Activated CD8-positive, alpha-beta memory T cell treated with anti-CD3 and anti-CD28 coated beads, Interleukin-2, amount 50 U/mL, for 1 hour (primary cell): ENCODE measurements around the gene LRRC23.
"Not testable (repeated sequence)": the region's sequence is repeated elsewhere in the genome, so short reads cannot be mapped to it uniquely, and the experiment has no call there.

Experiments used
- DNase-seq: peaks from one replicate; pipeline ENCODE4 v3.0.0-alpha.2; 2020; ENCODE audit errors: extremely low read depth

The LRRC23 gene

GRCh38 chr12:6872073-6873048 is 32.3 kb upstream of the LRRC23 start:
- DNase-seq, result peak; percentile 43

DNA sequence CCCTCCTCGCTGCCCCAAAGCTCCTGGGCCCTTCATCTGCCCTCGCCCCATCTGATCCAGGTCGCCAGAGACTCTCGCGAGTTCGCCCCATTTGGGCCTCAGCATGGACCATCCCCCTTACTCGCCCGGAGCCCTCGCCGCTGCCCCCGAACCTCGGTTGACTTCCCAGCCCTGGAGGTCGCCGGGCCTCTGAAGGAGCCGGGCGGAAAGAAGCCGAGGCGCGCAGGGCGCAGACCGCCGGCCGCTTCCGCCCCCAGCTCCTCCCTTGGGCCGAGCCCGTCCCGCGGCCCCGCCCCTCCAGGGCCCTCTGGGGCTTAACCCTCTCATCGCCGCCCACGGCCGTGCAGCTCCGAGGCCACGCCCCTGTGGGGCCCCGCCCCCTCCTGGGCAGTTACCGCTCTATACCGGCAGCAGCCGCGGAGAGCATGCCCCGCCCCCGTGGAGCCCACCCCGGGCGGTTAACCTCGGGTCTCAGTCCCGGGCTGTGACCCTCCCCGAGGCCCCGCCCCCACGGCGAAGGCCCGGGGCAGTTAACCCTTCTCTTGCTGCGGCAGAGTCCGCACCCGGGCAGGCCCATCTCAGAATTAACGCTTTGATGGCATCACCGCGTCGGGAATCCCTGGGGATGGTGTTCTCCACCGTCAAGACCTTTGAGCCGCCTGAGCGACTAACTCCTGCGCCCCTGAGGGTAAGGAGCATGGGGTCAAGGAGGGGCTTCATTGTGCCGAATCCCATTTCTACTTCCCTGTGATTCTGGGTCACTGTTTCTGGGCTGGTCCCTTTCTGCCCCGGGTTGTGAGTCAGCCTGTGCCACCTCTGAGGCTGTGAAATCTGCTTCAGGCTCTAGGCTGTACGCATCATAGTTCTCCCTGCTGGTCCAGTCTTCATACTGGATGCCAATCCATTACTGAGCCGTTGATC is 31.3 kb upstream of the LRRC23 start, which contains the start of gene SPSB2:
Gene SPSB2 (minus strand): TSS at position 210 of the 921 bp plus-strand sequence. CDS start 402 bp downstream, outside the sequence.
- DNase-seq, result peak; percentile 80

DNA sequence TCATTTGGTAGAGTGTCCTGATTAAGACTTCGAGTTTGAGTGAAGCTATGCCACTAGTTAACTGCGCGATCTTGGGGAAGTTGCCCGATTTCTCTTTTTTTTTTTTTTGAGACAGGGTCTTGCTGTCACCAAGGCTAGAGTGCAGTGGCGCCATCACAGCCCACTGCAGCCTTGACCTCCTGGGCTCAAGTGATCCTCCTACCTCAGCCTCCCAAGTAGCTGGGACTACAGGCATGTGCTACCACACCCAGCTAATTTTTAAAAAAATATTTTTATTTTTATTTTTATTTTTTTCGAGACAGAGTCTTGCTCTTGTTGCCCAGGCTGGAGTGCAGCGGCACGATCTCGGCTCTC is 30.6 kb upstream of the LRRC23 start:
- not testable (repeated sequence) for DNase-seq

DNA sequence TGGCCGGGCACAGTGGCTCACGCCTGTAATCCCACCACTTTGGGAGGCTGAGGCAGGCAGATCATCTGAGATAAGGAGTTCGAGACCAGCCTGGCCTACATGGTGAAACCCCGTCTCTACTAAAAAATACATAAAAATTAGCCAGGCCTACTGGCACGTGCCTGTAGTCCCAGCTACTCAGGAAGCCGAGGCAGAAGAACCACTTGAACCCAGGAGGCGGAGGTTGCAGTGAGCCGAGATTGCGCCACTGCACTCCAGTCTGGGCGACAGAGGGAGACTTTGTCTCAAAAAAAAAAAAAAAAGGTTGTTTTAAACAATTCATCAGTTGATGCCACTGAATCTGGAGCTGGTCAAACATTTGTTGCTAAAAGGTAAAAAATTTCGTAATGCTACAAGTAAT is 24.8 kb upstream of the LRRC23 start:
- not testable (repeated sequence) for DNase-seq

- DNase-seq, result no peak
Observed at GRCh38 chr12:6883252-6883651, 21.4 kb upstream of the LRRC23 start.

DNA sequence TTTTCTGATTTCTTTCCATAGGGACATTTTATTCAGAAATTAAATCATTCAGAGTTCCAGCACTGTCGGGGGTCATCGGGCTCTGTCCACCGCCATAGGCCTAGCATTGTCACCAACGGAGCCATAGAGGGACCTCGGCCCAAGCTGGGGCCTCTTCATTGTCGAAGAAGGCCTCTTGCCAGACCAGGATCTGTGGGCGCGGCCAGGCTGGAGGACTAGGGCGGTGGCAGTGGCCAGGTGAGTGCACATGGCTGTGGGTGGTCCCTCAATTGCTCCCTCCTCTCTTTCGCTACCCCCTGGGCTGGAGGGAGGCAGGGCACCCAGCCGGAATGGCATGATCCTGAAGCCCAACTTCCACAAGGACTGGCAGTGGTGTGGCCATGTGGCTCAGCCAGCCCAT is 20.9 kb upstream of the LRRC23 start:
- no peak for DNase-seq

GRCh38 chr12:6884539-6884938 is 20.1 kb upstream of the LRRC23 start:
- no peak for DNase-seq

- DNase-seq, result not testable (repeated sequence)
Observed at GRCh38 chr12:6886206-6886999, 18.2 kb upstream of the LRRC23 start.

DNA sequence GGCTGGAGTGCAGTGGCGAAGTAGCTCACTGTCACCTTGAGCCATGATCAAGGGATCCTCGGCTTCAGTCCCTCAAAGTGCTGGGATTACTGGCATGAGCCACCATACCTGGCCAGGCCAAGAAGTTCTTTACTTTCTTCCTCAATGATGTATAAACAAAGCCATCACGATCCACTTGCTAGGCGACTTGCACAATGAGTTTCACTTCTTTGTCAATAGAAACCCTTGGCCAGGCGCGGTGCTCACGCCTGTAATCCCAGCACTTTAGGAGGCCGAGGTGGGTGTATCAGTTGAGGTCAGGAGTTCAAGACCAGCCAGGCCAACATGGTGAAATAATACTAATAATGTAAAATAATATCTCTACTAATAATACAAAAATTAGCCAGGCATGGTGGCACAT is 17.2 kb upstream of the LRRC23 start:
- no peak for DNase-seq

DNA sequence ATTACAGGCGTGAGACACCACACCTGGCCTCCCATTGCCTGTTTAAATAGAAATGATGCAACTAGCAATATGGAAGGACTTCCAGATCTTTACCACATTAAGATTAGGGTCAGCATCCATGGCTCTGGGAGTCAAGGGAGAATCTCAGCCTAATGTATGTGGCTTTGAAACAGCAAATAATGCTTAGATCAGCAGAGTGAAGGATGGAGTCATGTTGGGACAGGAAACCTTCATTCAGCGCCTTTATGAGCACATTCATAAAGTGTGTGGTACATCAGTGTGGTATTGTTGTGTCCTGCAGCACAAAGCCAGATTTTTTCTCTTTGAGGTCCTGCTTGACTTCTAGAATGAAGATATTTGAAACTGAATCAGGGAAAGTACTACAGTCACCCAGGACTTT is 16.3 kb upstream of the LRRC23 start:
- DNase-seq, result no peak

GRCh38 chr12:6888794-6889193 is 15.8 kb upstream of the LRRC23 start:
- not testable (repeated sequence) for DNase-seq

GRCh38 chr12:6889775-6890573 is 14.6 kb upstream of the LRRC23 start:
- not testable (repeated sequence) for DNase-seq

DNA sequence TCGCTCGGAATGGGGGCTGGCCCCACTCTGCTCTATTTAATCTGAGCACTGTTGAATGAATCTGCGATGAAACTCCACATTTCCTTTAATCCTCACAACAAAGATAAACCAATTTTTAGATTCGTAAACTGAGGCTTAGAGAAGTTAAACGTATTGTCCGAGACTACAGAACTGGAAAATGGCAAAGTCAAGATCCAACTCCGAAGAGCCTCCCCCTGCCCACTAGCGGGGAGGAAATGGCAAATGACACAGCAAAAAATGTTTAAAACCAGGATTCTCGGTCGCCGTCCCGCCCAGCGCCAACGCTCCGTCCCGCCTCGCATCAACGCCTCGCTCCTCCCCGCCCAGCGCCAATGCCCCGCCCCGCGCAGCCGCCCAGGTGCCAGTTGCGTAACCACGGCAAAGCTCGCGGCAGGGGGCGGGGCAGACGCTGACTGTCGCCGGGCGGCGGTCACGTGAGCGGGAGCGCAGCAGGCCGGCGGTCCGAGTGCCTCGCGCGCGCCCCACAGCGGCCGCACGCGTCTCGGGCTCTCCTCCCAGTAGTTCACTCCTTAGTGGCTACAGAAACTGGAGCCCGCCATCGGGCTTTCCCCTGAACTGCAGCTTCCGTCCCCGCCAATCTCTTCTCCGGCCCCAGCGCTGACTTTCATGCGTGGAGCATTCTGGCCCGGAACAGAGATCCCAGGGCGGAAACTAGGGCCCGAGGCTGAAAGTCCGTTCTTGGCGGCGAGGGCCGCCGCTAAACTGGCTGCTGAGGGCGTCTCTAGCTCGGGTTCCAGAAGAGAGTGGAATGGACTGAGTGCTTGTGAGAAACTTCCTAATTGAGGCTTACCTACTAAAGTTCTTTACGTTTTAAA is 13.6 kb upstream of the LRRC23 start:
- peak; percentile 93 for DNase-seq

GRCh38 chr12:6891646-6892001 is 13.0 kb upstream of the LRRC23 start:
- no peak for DNase-seq

DNA sequence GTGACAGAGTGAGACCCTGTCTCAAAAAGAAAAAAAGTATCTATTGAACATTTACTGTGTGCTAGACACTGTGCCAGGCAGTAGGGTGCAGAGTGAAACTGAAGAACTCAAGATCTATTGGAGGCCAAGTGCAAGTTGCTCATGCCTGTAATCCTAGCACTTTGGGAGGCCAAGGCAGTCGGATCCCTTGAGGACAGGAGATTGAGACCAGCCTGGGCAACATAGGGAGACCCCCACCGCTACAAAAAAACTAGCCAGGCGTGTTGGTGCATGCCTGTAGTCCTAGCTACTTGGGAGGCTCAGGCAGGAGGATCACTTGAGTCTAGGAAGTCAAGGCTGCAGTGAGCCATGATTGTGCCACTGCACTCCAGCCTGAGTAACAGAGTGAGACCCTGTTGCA is 11.9 kb upstream of the LRRC23 start:
- DNase-seq, result not testable (repeated sequence)

GRCh38 chr12:6894321-6894720 is 10.3 kb upstream of the LRRC23 start:
- no peak for DNase-seq

DNA sequence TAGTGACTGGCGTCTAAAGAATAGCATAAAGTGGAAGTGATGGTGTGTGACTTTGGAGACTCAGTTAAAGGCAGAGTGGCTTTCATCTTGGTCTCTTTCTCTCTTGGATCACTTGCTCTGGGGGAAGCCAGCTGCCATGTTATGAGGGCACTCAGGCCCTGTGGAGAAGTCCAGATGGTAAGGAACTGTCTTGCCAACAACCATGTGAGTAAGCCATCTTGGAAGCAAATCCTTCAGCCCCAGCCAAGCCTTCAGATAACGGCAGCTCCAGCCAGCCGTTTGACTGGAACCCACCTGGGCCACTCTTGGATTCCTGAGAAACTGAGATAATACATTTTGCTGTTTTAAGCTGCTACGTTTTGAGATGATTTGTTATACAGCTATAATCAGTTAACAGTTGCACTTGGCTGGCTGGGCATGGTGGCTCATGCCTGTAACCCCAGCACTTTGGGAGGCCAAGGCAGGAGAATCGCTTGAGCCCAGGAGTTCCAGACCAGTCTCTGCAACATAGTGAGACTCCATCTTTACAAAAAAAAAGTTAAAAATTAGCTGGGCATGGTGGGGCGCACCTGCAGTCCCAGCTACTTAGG is 7.7 kb upstream of the LRRC23 start:
- DNase-seq, result no peak

DNA sequence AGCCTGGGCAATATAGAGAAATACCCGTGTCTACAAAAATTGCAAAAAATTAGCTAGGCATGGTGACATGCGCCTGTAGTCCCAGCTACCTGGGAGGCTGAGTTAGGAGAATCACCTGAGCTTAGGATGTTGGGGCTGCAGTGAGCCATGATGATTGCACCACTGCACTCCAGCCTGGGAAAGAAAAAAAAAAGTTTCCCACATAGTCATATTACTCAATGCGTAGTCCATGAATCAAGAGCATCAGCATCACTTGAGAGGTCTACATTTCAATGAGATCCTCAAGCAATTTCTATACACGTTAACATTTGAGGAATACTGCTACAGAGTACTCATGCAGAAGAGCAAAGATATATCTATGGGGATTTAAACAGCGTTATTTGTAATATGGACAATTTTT is 5.2 kb upstream of the LRRC23 start:
- DNase-seq, result no peak

DNA sequence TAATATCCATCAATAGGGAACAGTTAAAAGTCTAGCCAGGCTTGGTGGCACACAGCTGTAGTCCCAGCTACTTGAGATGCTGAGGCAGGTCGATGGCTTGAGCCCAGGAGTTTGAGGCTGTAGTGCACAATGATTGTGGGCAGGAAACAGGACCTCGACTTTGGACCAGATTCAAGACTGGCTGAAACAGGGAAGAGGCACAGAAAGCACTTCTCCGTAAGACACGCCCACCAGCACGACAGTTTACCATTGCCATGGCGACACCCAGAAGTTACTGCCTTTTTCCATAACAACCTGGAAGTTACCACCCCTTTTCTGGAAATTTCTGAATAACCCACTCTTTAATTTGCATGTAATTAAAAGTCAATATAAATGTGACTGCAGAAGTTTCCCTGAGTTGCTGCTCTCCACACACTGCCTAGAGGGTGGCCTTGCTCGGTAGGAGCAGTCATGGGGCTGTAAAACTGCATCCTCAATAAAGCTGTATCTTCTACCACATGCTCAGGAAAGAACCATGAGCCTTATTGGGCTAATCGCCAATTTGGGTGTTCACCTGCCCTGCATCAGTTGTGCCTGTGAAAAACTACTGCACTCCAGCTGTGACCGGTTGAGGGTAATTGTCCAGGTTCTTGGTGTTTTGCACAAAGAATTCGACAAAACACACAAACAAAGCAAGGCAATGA is 4.6 kb upstream of the LRRC23 start:
- no peak for DNase-seq
